Mesenchymal stem cell (in vitro differentiated cells and primary cell): ENCODE results near the gene ADRA2A.

Experiments
- DNase-seq: peaks from one replicate; pipeline ENCODE4 v3.0.0-alpha.2; 2013
- H2AFZ ChIP-seq: one replicate; pipeline ENCODE4 v1.6.1; 2013; ENCODE audit warnings: low read depth, mild to moderate bottlenecking, control low read depth, inconsistent platforms, low read length, moderate library complexity
- H2AK5ac ChIP-seq: 2 replicates; pipeline ENCODE4 v1.6.1; 2013; ENCODE audit warnings: low read length, moderate library complexity, mild to moderate bottlenecking, inconsistent platforms; ENCODE audit not compliant: severe bottlenecking
- H2BK120ac ChIP-seq: one replicate; pipeline ENCODE4 v1.6.1; 2013; ENCODE audit warnings: low read depth, mild to moderate bottlenecking, inconsistent platforms, low read length, moderate library complexity
- H2BK12ac ChIP-seq, 2 experiments: one replicate each; pipeline ENCODE4 v1.6.1; 2013; ENCODE audit warnings: inconsistent platforms in 2 of 2, low read length in 2 of 2, mild to moderate bottlenecking in 2 of 2, moderate library complexity in 2 of 2, control low read depth in 1 of 2
- H2BK15ac ChIP-seq: one replicate; pipeline ENCODE4 v1.6.1; 2013; ENCODE audit warnings: mild to moderate bottlenecking, low read depth, inconsistent platforms; ENCODE audit not compliant: poor library complexity, severe bottlenecking
- H2BK5ac ChIP-seq: 2 replicates; pipeline ENCODE4 v1.6.1; 2013; ENCODE audit warnings: low read depth, mild to moderate bottlenecking, low read length, control low read depth, inconsistent platforms; ENCODE audit not compliant: poor library complexity, severe bottlenecking
- H3K14ac ChIP-seq, 2 experiments: one replicate each; pipeline ENCODE4 v1.6.1; 2013; ENCODE audit warnings: inconsistent platforms in 2 of 2, low read length in 2 of 2, control low read depth in 1 of 2, mild to moderate bottlenecking in 1 of 2, moderate library complexity in 1 of 2
- H3K18ac ChIP-seq, 2 experiments: one replicate each; pipeline ENCODE4 v1.6.1; 2013; ENCODE audit warnings: inconsistent platforms in 2 of 2, low read length in 2 of 2, control low read depth in 1 of 2, low read depth in 1 of 2, mild to moderate bottlenecking in 1 of 2
- H3K23ac ChIP-seq, 2 experiments: one replicate each; pipeline ENCODE4 v1.6.1; 2013; ENCODE audit warnings: inconsistent platforms in 2 of 2, low read length in 2 of 2, mild to moderate bottlenecking in 2 of 2, moderate library complexity in 2 of 2, control low read depth in 1 of 2
- H3K27ac ChIP-seq: 2 replicates; pipeline ENCODE4 v1.5.1; 2013; ENCODE audit warnings: mild to moderate bottlenecking, moderate library complexity, low read length, control low read depth, inconsistent platforms; ENCODE audit not compliant: poor library complexity, severe bottlenecking
- H3K27me3 ChIP-seq, 2 experiments: 2 replicates each; pipeline versions ENCODE4 v1.6.1 to v1.7.0; 2013; ENCODE audit warnings: low read length in 2 of 2, mild to moderate bottlenecking in 2 of 2, moderate library complexity in 2 of 2, control low read depth in 1 of 2, inconsistent platforms in 1 of 2; ENCODE audit not compliant: control insufficient read depth in 1 of 2, insufficient read depth in 1 of 2
- H3K36me3 ChIP-seq, 2 experiments: 2 replicates each; pipeline versions ENCODE4 v1.6.1 to v1.7.0; 2013; ENCODE audit warnings: low read length in 2 of 2, control low read depth in 1 of 2, inconsistent platforms in 1 of 2, low read depth in 1 of 2, mild to moderate bottlenecking in 1 of 2; ENCODE audit not compliant: insufficient read depth in 2 of 2, control insufficient read depth in 1 of 2
- H3K4ac ChIP-seq, 2 experiments: one replicate each; pipeline ENCODE4 v1.6.1; 2013; ENCODE audit warnings: inconsistent platforms in 2 of 2, low read length in 2 of 2, mild to moderate bottlenecking in 2 of 2, moderate library complexity in 2 of 2, control low read depth in 1 of 2, low read depth in 1 of 2
- H3K4me1 ChIP-seq: 2 replicates; pipeline ENCODE4 v1.6.1; 2013; ENCODE audit warnings: low read depth, low read length, control low read depth; ENCODE audit not compliant: control insufficient read depth, insufficient read depth
- H3K4me2 ChIP-seq: 2 replicates; pipeline ENCODE4 v1.6.1; 2013; ENCODE audit warnings: low read length, mild to moderate bottlenecking, inconsistent platforms; ENCODE audit not compliant: poor library complexity, severe bottlenecking
- H3K4me3 ChIP-seq, 2 experiments: 2 replicates each; pipeline versions ENCODE4 v1.5.1 to v1.7.0; 2013; ENCODE audit warnings: low read length in 2 of 2, mild to moderate bottlenecking in 2 of 2, control low read depth in 1 of 2, low read depth in 1 of 2; ENCODE audit not compliant: insufficient read depth in 1 of 2
- H3K79me1 ChIP-seq: replicated peaks from 2 replicates; pipeline ENCODE4 v1.6.1; 2013; ENCODE audit warnings: mild to moderate bottlenecking, control low read depth, low read length, inconsistent platforms; ENCODE audit not compliant: poor library complexity, severe bottlenecking
- H3K9ac ChIP-seq: 2 replicates; pipeline ENCODE4 v1.7.0; 2013; ENCODE audit warnings: mild to moderate bottlenecking, low read length, moderate library complexity
- H3K9me3 ChIP-seq: 2 replicates; pipeline ENCODE4 v1.7.0; 2013; ENCODE audit warnings: mild to moderate bottlenecking, low read length; ENCODE audit not compliant: control insufficient read depth
- H4K8ac ChIP-seq: one replicate; pipeline ENCODE4 v1.6.1; 2013; ENCODE audit warnings: inconsistent platforms, mild to moderate bottlenecking, low read length, moderate library complexity
- H4K91ac ChIP-seq: one replicate; pipeline ENCODE4 v1.6.1; 2013; ENCODE audit warnings: mild to moderate bottlenecking, low read length, inconsistent platforms
- WGBS: methylation state at CpG from one replicate; pipeline ENCODE4 v1.1.7; 2013; ENCODE audit warnings: mixed read lengths; 5-methylcytosine and 5-hydroxymethylcytosine counted together

The ADRA2A gene

GRCh38 chr10:111037858-111038257, 39.0 kb upstream of the ADRA2A start:
- no peak overlapping the region for H3K27ac ChIP-seq
- H3K36me3 ChIP-seq, result peaks cover 0 to 1% of the 10 kb centered on the region in 2 experiments
- DNase-seq, result no peak
- no peaks in the 10 kb centered on the region for H3K4me1 ChIP-seq
- no peak overlapping the region for H3K9ac ChIP-seq
- H2AK5ac ChIP-seq, result no peak overlapping the region
- no peak overlapping the region for H2BK120ac ChIP-seq
- H3K79me1 ChIP-seq, result no peaks in the 10 kb centered on the region
- H3K18ac ChIP-seq, result no peak overlapping the region
- no peak overlapping the region for H3K23ac ChIP-seq
- no peak overlapping the region for H3K4me2 ChIP-seq
- H3K4ac ChIP-seq, result no peak overlapping the region
- no peak overlapping the region for H3K4me3 ChIP-seq
- no peak overlapping the region for H2BK5ac ChIP-seq
- H4K8ac ChIP-seq, result no peak overlapping the region
- peaks cover 39% of the 10 kb centered on the region for H3K9me3 ChIP-seq
- H3K27me3 ChIP-seq, result no peaks in the 10 kb centered on the region
- no peak overlapping the region for H4K91ac ChIP-seq
- no peak overlapping the region for H2BK15ac ChIP-seq
- no peak overlapping the region for H2BK12ac ChIP-seq
- no peak overlapping the region for H3K14ac ChIP-seq
- no peak overlapping the region for H2AFZ ChIP-seq

- H4K8ac ChIP-seq, result no peak overlapping the region
- H3K4me1 ChIP-seq, result no peaks in the 10 kb centered on the region
- H2AFZ ChIP-seq, result no peak overlapping the region
- H3K9ac ChIP-seq, result no peak overlapping the region
- no peak overlapping the region for H3K4me2 ChIP-seq
- no CpG with 5 or more reads among the region's 2 CpGs for WGBS
- DNase-seq, result no peak
- H2BK15ac ChIP-seq, result no peak overlapping the region
- no peak overlapping the region for H2AK5ac ChIP-seq
- no peak overlapping the region for H2BK120ac ChIP-seq
- no peak overlapping the region for H3K4ac ChIP-seq
- peaks cover 36% of the 10 kb centered on the region for H3K9me3 ChIP-seq
- no peak overlapping the region for H3K27ac ChIP-seq
- H3K14ac ChIP-seq, result no peak overlapping the region
- H3K23ac ChIP-seq, result no peak overlapping the region
- no peaks in the 10 kb centered on the region for H3K36me3 ChIP-seq
- H3K79me1 ChIP-seq, result no peaks in the 10 kb centered on the region
- no peak overlapping the region for H3K4me3 ChIP-seq
- H2BK12ac ChIP-seq, result no peak overlapping the region
- H2BK5ac ChIP-seq, result no peak overlapping the region
- H4K91ac ChIP-seq, result no peak overlapping the region
- H3K27me3 ChIP-seq, result no peaks in the 10 kb centered on the region
- no peak overlapping the region for H3K18ac ChIP-seq
Observed at GRCh38 chr10:111039522-111039921, 37.3 kb upstream of the ADRA2A start.

DNA sequence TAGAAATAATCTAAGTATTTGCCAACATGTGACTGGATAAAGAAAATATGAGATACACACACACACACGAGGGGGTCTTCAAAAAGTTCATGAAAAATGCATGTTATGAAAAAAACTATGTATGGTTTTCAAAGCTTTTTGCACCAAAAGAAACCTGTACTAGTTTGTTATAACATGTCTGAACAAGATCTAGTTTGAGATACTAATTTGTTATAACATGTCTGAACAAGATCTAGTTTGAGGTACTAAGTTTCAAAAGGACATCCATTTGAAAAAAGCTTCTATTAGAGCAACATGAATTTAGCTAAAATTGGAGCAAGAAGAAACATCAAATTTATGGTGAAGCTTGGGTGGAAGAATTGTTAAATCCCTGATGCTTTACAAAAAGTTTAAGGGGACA, 19.8 kb upstream of the ADRA2A start:
- Histone ChIP-seq H3K27ac (no peak overlapping the region), H2BK5ac (no peak overlapping the region), H3K4me3 (no peak overlapping the region), H3K9me3 (peaks cover 37% of the 10 kb centered on the region), H3K9ac (no peak overlapping the region), H4K8ac (no peak overlapping the region), H3K79me1 (no peaks in the 10 kb centered on the region), H3K23ac (no peak overlapping the region), H2BK120ac (no peak overlapping the region), H3K36me3 (no peaks in the 10 kb centered on the region), H3K14ac (no peak overlapping the region), H2BK15ac (no peak overlapping the region), H2BK12ac (no peak overlapping the region), H3K4me1 (no peaks in the 10 kb centered on the region), H2AK5ac (no peak overlapping the region), H3K18ac (no peak overlapping the region), H3K4ac (no peak overlapping the region), H3K27me3 (peaks cover 0 to 5% of the 10 kb centered on the region in 2 experiments), H2AFZ (no peak overlapping the region), H4K91ac (no peak overlapping the region), H3K4me2 (no peak overlapping the region)
- DNase-seq, result no peak
- no CpG with 5 or more reads among the region's 1 CpG for WGBS

DNA sequence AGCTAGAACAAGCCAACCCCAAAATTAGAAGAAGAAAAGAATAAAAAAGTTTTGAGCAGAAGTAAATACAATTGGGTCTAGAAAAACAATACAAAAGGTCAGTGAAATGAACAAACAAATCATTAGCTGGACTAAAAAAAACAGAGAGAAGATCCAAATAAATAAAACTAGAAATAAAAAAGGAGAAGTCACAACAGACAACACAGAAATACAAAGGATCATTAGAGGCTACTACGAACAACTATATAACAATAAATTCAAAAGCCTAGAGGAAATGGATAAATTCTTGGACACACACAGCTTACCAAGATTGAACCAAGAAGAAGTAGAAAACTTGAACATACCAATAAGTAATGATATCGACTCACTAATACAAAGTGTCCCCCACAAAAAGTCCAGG, 13.4 kb upstream of the ADRA2A start:
- Histone ChIP-seq H2BK12ac (no peak overlapping the region), H4K8ac (no peak overlapping the region), H3K9ac (no peak overlapping the region), H3K18ac (no peak overlapping the region), H3K79me1 (no peaks in the 10 kb centered on the region), H3K4me1 (no peaks in the 10 kb centered on the region), H3K4ac (no peak overlapping the region), H3K4me3 (no peak overlapping the region), H3K14ac (no peak overlapping the region), H3K9me3 (peaks cover 8% of the 10 kb centered on the region), H3K23ac (no peak overlapping the region), H2BK15ac (no peak overlapping the region), H2BK120ac (no peak overlapping the region), H3K36me3 (no peaks in the 10 kb centered on the region), H2BK5ac (no peak overlapping the region), H3K27ac (no peak overlapping the region), H2AFZ (no peak overlapping the region), H3K27me3 (peaks cover 5 to 9% of the 10 kb centered on the region in 2 experiments), H2AK5ac (no peak overlapping the region), H4K91ac (no peak overlapping the region), H3K4me2 (no peak overlapping the region)
- 90% methylated on average over 2 of the region's 2 CpGs for WGBS
- no peak for DNase-seq
